Amniotic epithelial cell (primary cell): ENCODE results near the gene POLR3A.

Experiments
- DNase-seq: peaks from one replicate; pipeline ENCODE4 v3.0.0-alpha.2; 2010; ENCODE audit warnings: low read depth

Gene POLR3A

GRCh38 chr10:77943121-77943901, 86.0 kb downstream of the POLR3A start:
- peak; percentile 86 for DNase-seq

DNA sequence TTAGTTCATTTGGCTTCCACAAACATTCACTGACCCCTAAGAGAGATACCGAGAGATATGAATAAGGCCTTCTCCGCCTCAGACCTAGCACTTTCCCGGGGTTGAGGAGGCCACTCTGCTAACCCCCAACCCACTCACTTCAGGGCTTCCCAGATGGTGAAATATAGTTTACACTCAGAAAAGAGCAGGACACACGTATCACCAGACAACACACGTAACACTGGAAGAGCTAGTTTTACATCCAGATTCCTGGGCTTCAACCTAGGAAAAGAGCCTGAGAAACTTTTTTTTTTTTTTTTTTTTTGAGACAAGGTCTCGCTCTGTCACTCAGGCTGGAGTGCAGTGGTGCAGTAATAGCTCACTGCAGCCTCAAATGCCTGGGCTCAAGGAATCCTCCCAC, 87.5 kb downstream of the POLR3A start:
- no peak for DNase-seq

DNA sequence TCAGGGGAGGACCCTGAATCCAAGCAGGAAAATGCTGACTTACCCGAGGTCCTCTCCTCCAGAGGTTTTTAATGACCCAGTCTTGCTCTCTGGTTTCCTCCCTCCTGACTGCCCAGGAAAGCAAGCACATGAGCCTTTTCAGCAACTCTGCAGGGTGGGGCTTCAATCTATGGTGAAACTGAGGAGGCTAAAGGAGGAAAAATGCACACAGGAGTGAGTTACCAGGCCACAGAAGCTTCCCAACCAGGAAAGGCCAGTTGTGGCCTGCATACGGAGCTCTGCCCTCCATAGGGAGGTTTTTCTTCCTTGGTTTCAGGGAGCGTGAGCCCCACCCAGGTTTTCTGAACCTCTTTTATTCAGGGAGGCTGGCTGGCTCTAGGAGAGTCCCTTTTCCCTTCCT, 88.7 kb downstream of the POLR3A start:
- no peak for DNase-seq

GRCh38 chr10:77940225-77940624, 89.1 kb downstream of the POLR3A start:
- DNase-seq, result no peak

GRCh38 chr10:77939561-77940001, 89.7 kb downstream of the POLR3A start:
- DNase-seq, result peak; percentile 55

DNA sequence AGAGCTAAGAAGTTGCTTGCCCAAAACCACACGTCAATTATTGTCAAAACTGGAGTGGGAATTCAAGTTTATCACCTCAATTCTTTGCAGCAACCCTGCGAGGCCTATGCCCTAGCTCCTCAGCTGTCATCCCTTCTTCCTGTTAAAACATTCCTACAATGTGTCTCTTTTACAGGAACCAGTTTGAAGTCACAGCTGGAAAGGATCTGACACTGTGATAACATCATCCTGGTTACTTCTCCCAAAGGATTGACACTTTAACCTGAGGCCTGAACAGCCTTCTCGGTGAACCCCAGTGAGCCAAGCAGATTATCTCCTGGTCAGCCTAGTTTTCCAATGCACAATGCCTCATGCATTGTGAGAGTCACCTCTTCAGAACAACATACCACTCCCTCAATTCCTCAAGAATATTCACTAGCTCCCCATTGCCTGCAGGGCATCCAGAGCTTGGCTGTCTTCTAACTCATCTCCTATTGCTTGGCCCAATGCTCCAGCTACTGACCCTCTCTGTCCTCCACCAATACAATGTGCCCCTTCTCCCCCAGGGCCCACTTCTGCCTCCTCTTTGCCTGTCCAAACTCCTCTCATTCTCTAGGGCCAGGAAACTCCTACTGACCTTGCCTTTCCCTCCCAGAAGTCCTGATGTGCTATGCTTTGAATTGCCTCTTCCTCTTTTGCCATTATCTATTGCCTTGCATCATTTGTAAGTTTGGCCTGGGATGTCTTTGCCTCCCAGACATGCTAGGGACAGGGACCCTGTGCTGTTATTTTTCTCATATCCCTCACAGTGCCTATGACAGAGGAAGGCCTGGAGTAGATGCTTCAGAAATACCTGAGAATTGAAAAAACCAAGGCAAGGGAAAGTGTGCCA, 92.4 kb downstream of the POLR3A start:
- DNase-seq, result no peak

GRCh38 chr10:77932016-77932715, 97.1 kb downstream of the POLR3A start:
- no peak for DNase-seq

DNA sequence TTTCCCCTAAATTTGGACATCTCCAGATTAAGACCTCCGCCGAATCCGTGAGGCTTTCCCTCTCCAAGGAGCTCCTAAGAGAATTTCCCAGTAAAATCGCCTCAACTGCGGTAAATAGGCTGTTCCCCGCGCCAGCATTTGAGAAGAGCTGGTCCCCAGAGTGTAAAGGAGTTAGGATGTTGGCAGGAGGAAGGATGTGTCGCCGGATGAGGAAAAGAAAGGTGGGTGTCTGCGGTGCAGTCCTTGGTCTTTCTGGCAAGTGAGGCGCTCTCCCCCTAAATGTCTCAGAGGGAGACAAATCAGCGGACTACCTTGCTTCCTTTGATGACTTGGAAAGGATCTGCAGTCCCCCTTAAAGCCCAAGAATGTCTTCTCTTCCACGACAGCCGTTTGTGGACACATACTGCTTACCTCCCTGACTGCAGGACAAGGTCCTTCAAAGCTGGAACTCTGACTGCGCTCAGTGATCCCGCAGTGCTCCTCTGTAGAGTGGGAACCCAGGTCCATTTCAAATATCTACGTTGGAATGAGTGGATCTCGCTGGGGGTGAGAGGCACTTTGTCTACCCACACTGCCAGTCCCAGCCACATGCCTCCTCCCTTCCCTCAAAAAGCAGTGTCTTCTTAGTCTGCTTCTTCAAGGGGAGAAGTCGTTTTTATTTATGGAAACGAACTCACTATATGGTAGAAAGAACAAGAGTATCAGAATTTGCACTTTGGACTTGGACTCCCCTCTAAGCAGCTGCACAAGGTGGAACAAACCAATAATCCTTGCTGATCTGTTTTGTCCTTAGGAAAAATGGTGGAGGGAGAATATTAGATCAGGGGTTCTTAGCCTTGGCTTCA, 101.7 kb downstream of the POLR3A start:
- no peak for DNase-seq

DNA sequence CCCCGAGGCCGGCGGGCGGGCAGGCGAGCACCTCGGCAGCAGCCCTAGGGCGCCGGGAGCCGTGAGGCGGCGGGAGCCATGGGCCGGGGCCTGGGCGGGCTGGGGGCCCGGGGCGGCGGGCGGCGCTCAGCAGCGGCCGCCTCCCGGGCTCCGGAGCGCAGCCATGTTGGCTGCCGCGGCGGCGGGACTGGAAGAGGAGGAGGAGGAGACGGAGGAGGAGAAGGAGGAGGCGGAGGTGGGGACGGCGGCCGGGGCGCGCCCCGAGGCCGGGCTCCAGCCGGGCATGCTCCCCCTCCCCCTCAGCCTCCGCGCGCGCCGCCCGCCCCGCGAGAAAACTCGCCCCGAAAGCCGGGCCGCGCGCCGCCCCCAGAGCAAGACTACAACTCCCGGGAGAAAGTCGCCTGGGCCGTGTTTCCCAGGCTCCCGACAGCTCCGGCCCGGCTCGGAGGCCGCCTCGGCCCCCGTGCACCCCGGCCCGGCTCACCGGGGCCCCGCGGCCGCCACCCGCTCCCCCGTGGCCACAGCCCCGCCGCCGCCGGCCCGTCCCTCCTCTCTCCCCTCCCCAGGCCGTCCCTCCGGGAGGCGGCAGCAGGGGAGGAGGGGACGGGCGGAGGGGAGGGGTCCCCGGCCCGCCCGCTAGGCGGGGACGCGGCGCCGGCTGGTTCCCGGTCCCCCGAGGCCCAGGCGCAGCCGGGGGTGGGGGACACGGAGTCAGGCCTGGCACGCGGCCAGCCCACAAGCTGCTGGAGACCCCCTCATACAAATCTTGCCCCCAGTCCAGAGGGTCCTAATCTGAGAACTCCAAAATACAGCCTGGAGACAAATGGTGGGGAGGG, 102.5 kb downstream of the POLR3A start, which contains the start of gene DLG5:
Gene DLG5, minus strand, starts transcription at position 190 of the 836 bp plus-strand sequence. CDS start 235 bp downstream, outside the sequence.
- DNase-seq, result peak; percentile 56

GRCh38 chr10:77925795-77926565, 103.3 kb downstream of the POLR3A start:
- peak; percentile 29 for DNase-seq

GRCh38 chr10:77925410-77925794, 103.9 kb downstream of the POLR3A start:
- DNase-seq, result peak; percentile 23

GRCh38 chr10:77922566-77923179, 106.6 kb downstream of the POLR3A start:
- DNase-seq, result no peak

- no peak for DNase-seq
Measured at GRCh38 chr10:77922055-77922454, 107.3 kb downstream of the POLR3A start.

- DNase-seq, result no peak
Measured at GRCh38 chr10:77921395-77921794, 107.9 kb downstream of the POLR3A start.

GRCh38 chr10:77920495-77920894, 108.8 kb downstream of the POLR3A start:
- DNase-seq, result no peak

GRCh38 chr10:77919713-77920108, 109.6 kb downstream of the POLR3A start:
- DNase-seq, result peak; percentile 87
